Dendritic cell treated with granulocyte-macrophage colony-stimulating factor and Interleukin-4, amounts not matched to agents 40 ng/mL and 50 ng/mL, for 4 days (primary cell): Measurements from ENCODE around the gene CCDC186.
A peak's percentile ranks its signal among the peaks of the same experiment; 100 is the strongest.

Source experiments
- H3K27ac Mint-ChIP-seq: one replicate; pipeline ENCODE4 v1.8.0; 2022; ENCODE audit warnings: mild to moderate bottlenecking, mixed read lengths
- H3K27me3 Mint-ChIP-seq: one replicate; pipeline ENCODE4 v1.8.0; 2022; ENCODE audit warnings: mild to moderate bottlenecking, mixed read lengths
- H3K36me3 Mint-ChIP-seq: one replicate; pipeline ENCODE4 v1.8.0; 2022; ENCODE audit warnings: low read depth, mixed read lengths
- H3K4me1 Mint-ChIP-seq: one replicate; pipeline ENCODE4 v1.8.0; 2022; ENCODE audit warnings: low read depth, mixed read lengths
- H3K4me3 Mint-ChIP-seq: one replicate; pipeline ENCODE4 v1.8.0; 2022; ENCODE audit warnings: mild to moderate bottlenecking, moderate library complexity, mixed read lengths
- H3K9me3 Mint-ChIP-seq: one replicate; pipeline ENCODE4 v1.8.0; 2022; ENCODE audit warnings: mixed read lengths
- intact Hi-C: fragments of 100-400 bp; cut with micrococcal nuclease; formaldehyde crosslinking; loops from one replicate; pipeline ENCODE4 v1.15.0; 2022

The CCDC186 gene

GRCh38 chr10:114083040-114083439 lies 91.0 kb downstream of the CCDC186 start:
- H3K27ac Mint-ChIP-seq, result no peak overlapping the region
- peaks cover 32% of the 10 kb centered on the region for H3K27me3 Mint-ChIP-seq
- no peaks in the 10 kb centered on the region for H3K36me3 Mint-ChIP-seq
- no peaks in the 10 kb centered on the region for H3K9me3 Mint-ChIP-seq
- H3K4me1 Mint-ChIP-seq, result peaks cover 19% of the 10 kb centered on the region
- no peak overlapping the region for H3K4me3 Mint-ChIP-seq
- intact Hi-C loops, result no loop called here

GRCh38 chr10:114081911-114082583 lies 92.0 kb downstream of the CCDC186 start:
- no peaks in the 10 kb centered on the region for H3K9me3 Mint-ChIP-seq
- intact Hi-C loops, result no loop called here
- peaks cover 27% of the 10 kb centered on the region for H3K4me1 Mint-ChIP-seq
- H3K36me3 Mint-ChIP-seq, result no peaks in the 10 kb centered on the region
- peaks cover 30% of the 10 kb centered on the region for H3K27me3 Mint-ChIP-seq
- H3K27ac Mint-ChIP-seq, result no peak overlapping the region
- H3K4me3 Mint-ChIP-seq, result no peak overlapping the region

DNA sequence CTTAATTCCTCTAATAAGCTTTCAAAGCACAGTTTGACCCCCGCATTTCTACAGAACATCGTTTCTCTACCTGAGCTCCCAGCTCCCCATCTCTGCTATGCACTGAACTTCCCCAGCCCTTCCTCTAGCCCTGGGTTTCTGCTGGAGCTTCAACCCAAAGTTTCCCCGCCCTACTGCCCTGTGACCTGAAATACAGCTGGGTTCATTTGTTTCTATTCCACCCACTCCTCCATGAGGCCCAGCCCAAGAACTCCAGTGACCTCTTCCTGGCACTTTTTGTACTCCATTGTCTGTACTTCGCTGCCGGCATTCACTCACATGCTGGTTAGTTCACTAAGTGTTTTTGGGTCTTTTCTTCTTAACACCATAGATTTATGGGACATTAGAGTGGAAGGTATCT lies 94.6 kb downstream of the CCDC186 start:
- Mint-ChIP-seq H3K27me3 (peaks cover 37% of the 10 kb centered on the region), H3K36me3 (no peaks in the 10 kb centered on the region), H3K4me3 (no peak overlapping the region), H3K4me1 (peaks cover 40% of the 10 kb centered on the region), H3K27ac (no peak overlapping the region), H3K9me3 (no peaks in the 10 kb centered on the region)
- intact Hi-C loops, result no loop called here

GRCh38 chr10:114078346-114078745 lies 95.7 kb downstream of the CCDC186 start:
- peak overlapping the region; percentile 55 for H3K27ac Mint-ChIP-seq
- no peaks in the 10 kb centered on the region for H3K36me3 Mint-ChIP-seq
- intact Hi-C loops, result no loop called here
- no peaks in the 10 kb centered on the region for H3K9me3 Mint-ChIP-seq
- no peak overlapping the region for H3K4me3 Mint-ChIP-seq
- H3K27me3 Mint-ChIP-seq, result peaks cover 46% of the 10 kb centered on the region
- peaks cover 40% of the 10 kb centered on the region for H3K4me1 Mint-ChIP-seq

GRCh38 chr10:114077815-114078219 lies 96.2 kb downstream of the CCDC186 start:
- H3K4me3 Mint-ChIP-seq, result no peak overlapping the region
- peaks cover 48% of the 10 kb centered on the region for H3K27me3 Mint-ChIP-seq
- H3K9me3 Mint-ChIP-seq, result no peaks in the 10 kb centered on the region
- H3K27ac Mint-ChIP-seq, result peak overlapping the region; percentile 55
- intact Hi-C loops, result no loop called here
- H3K4me1 Mint-ChIP-seq, result peaks cover 40% of the 10 kb centered on the region
- no peaks in the 10 kb centered on the region for H3K36me3 Mint-ChIP-seq

GRCh38 chr10:114077347-114077746 lies 96.7 kb downstream of the CCDC186 start:
- Mint-ChIP-seq H3K36me3 (no peaks in the 10 kb centered on the region), H3K27ac (no peak overlapping the region), H3K4me1 (peaks cover 40% of the 10 kb centered on the region), H3K4me3 (no peak overlapping the region), H3K9me3 (no peaks in the 10 kb centered on the region), H3K27me3 (peaks cover 51% of the 10 kb centered on the region)
- intact Hi-C loops, result no loop called here

DNA sequence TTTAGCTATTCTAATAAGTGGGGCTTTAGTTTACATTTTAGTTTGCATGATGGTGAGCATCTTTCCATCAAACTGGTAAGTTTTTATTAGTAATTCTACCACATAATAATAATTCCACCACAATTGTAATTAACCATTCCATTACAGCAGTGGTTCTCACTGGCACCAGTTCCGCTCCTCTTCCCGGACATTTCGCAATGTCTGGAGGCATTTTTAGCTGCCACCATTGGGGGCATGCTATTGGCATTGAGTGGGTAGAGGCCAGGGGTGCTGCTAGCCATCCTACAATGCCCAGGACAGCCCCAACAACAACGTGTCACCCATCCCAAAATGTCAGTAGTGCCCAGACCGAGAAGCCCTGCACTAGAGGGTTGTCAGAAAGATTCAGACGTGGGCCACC lies 98.9 kb downstream of the CCDC186 start:
- peaks cover 53% of the 10 kb centered on the region for H3K4me1 Mint-ChIP-seq
- intact Hi-C loops, result no loop called here

GRCh38 chr10:114073395-114074186 lies 100.4 kb downstream of the CCDC186 start:
- no peak overlapping the region for H3K27ac Mint-ChIP-seq

More for the DNA sequence above, 98.9 kb downstream of the CCDC186 start:
- Mint-ChIP-seq H3K27ac (no peak overlapping the region), H3K36me3 (no peaks in the 10 kb centered on the region), H3K27me3 (peaks cover 57% of the 10 kb centered on the region), H3K4me3 (no peak overlapping the region), H3K9me3 (no peaks in the 10 kb centered on the region)

GRCh38 chr10:114071178-114071577 lies 102.8 kb downstream of the CCDC186 start:
- intact Hi-C loops, result no loop called here
- Mint-ChIP-seq H3K27me3 (peaks cover 54% of the 10 kb centered on the region), H3K36me3 (no peaks in the 10 kb centered on the region), H3K27ac (no peak overlapping the region), H3K4me1 (peaks cover 28% of the 10 kb centered on the region), H3K4me3 (no peak overlapping the region), H3K9me3 (no peaks in the 10 kb centered on the region)

More at GRCh38 chr10:114073395-114074186, 100.4 kb downstream of the CCDC186 start:
- peaks cover 47% of the 10 kb centered on the region for H3K27me3 Mint-ChIP-seq
- no peaks in the 10 kb centered on the region for H3K36me3 Mint-ChIP-seq
- H3K4me3 Mint-ChIP-seq, result no peak overlapping the region
- H3K9me3 Mint-ChIP-seq, result no peaks in the 10 kb centered on the region
- H3K4me1 Mint-ChIP-seq, result peaks cover 40% of the 10 kb centered on the region
- intact Hi-C loops, result no loop called here
